H1 (cell line): ENCODE data around the gene ADAMTS4. TPM values are rescaled to one million over a fixed set of nuclear protein-coding genes. Genes with fewer than 3 reads are reported as not detected.

Source experiments
- HDAC2 ChIP-seq, 2 experiments: fragments of 300-600 bp in 1 of 2; sonication (generic) in 1 of 2; IDR thresholded peaks; 2 replicates each; pipeline ENCODE4 v1.6.1; 2011 to 2012; ENCODE audit warnings: low read depth in 2 of 2, low read length in 2 of 2, mild to moderate bottlenecking in 2 of 2, moderate library complexity in 2 of 2, borderline replicate concordance in 1 of 2, inconsistent platforms in 1 of 2
- polyA plus RNA-seq, 7 experiments: library from polyadenylated mRNA; depleted of rRNA in 3 of 7; stranded (reverse) in 5 of 7; unstranded in 2 of 7; fragments of >200 nt in 5 of 7; fragments of 200-250 nt in 2 of 7; gene quantifications; 1 replicate in 5 of 7; 2 replicates in 1 of 7; 4 replicates in 1 of 7; pipeline versions ENCODE4 v1.2.1 to v1.2.3, GENCODE V29; 2011 to 2013; ENCODE audit warnings: missing spikeins in 2 of 7, mixed read lengths in 2 of 7
- total RNA-seq: library from RNA; stranded (reverse); fragmentation: NEBNext Ultra II Directional; extraction: Animal tissue kit (Norgen Biotek cat#: 25700); gene quantifications from 2 replicates; pipeline ENCODE4 v1.2.1, GENCODE V29; 2021

The ADAMTS4 gene
- total and polyA plus RNA-seq, 2 of the 8 experiments (the other 6 are each of a cell fraction or from before 2014, with no cell fraction given), result 4.6 to 7.2 TPM

GRCh38 chr1:161139766-161140165, 59.1 kb downstream of the ADAMTS4 start (continued):
- no peak for TF ChIP-seq HDAC2 (IDR thresholded peaks at IDR 0.05; ENCODE audit: borderline replicate concordance in 1 of 2, low read depth in 2 of 2, low read length in 2 of 2)
